CD4-positive, alpha-beta T cell treated with Interleukin-10 for 1 hour (primary cell): ENCODE data around the gene HMGCS1.
"Not testable (repeated sequence)": the region's sequence is repeated elsewhere in the genome, so short reads cannot be mapped to it uniquely, and the experiment has no call there.

ENCODE experiments used
- DNase-seq: peaks from one replicate; pipeline ENCODE4 v3.0.0-alpha.2; 2020

Gene HMGCS1

GRCh38 chr5:43270645-43271044, 42.6 kb downstream of the HMGCS1 start:
- no peak for DNase-seq

DNA sequence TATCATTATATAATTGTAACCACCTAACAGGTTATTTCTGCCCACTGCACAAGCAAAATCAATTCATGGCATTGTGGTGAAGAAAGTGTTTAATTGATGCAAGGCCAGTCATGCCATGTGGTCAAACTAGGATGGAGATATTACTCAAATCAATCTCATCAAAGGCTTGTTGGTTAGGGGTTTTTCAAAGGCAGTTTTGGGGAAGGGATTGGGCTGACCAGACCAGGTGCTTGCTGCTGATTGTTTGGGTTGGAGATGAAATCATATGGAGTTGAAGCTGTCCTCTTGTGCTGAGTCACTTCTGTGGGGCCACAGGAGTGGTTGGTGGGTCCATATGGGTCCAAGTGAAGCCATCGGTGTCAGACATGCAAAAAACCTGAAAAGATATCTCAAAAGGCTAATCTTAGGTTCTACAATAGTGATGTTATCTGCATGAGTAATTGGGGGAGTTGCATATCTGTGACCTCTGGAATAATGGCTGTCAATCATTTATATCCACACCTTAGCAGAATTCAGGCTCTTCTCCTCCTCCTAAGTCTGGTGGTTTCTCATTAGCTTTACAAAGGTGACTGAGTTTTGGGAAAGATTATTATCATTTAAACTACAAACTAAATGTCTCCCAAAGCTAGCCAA, 44.9 kb downstream of the HMGCS1 start:
- DNase-seq, result no peak

GRCh38 chr5:43262269-43262668, 50.9 kb downstream of the HMGCS1 start:
- not testable (repeated sequence) for DNase-seq

DNA sequence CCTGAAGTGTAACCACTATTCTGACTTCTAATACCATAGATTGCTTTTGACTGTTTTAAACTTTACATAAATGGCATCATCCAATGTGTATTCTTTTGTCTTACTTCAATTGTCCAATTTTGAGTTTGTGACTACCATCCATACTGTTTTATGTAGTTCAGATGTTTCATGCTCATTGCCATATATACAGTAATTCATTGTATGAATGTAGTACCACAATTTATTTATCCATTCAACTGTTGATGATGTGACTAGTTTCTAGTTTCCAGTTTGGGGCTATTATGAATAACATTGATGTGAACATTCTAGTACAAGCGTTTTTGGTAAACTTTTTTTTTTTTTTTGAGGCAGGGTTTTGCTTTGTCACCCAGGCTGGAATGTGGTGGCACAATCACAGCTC, 55.1 kb downstream of the HMGCS1 start:
- no peak for DNase-seq

DNA sequence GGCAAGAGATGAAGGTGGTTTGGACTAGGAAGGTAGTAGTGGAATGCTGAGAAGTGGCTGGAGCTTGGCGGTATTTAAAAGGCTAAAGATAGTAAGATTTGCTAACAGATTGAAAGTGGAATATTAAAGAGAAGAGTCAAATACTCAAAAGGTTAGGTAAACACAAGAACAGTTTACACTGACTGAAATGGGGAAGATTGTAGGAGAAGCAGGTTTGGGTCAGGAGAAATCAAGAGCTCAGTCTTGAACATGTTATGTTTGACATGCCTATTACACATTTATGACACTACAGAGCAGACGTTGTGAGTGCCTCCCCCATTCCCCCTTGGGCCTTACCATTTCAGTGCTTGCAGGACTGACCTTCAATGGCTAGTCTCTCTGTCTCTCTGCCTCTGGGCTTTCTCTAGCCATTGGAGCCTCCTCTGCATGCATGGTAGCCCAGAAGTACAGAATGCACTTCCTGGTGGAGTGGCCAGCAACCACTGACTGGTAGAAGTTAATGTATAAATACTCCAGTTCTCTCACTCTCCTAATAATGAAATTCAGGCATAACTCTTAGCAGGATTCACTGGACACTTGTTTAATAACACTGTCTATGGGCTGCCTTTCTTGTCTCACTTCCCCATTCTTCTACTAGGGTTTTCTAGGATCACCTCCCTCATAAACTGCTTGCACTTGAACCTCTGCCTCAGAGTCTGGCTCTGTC, 56.8 kb downstream of the HMGCS1 start:
- no peak for DNase-seq

DNA sequence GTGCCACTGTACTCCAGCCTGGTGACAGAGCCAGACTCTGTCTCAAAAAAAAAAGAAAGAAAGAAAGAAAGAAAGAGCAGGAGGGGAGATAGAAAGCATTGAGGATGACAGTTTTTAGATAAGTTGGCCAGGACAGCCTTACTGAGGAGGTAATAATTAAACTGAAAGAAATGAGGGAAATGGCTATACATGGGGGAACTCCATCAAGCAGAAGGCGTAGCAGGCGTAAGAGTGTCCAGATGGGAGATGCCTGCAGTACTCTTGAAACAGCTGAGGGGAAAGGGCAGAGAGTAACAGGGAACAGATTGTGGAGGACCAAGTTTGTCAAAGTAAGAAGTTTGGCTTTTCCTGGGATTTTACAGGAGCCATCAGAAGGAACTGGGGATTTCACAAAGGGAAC, 57.5 kb downstream of the HMGCS1 start:
- DNase-seq, result no peak

DNA sequence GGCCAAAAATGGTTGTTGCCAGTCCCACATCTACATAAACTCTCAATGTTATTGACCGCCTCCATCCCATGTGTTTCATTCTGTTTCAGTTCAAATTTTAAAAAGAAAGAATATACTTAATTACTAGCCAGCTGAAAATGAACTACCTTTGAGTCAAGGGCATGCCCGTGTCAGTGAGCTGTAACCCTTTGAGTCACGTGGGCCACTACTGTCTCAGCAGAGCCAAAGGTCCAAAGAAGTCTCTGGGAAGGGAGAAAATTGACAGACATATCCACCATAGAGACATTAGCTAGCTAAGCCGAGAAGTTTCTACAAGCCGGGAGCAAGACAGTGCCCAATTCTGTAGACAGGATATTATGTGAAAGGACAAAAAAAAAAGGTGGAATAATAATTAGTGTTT, 61.5 kb downstream of the HMGCS1 start:
- DNase-seq, result no peak

DNA sequence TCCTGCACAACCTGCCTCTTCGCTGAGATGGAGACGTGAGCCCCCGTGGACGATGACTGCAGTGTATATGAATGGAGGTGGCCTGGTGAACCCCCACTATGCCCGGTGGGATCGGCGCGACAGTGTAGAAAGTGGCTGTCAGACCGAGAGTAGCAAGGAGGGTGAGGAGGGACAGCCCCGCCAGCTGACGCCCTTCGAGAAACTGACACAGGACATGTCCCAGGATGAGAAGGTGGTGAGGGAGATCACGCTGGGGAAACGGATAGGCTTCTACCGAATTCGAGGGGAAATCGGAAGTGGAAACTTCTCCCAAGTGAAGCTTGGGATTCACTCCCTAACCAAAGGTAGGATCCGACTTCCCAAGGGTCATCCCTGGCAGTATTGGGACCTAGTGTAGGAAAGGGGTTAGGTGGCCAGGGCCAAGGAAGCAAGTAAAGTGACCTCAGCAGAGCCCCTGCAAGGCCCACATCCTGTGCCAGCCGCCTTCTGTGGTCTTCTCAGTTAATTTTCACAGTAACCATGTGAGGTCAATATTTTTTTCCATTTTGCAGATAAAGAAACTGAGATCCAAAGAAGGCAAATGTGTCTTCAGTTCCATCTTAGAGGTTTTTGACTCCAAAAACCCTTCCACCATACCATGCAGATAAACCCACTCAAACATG, 67.4 kb downstream of the HMGCS1 start:
- DNase-seq, result no peak

DNA sequence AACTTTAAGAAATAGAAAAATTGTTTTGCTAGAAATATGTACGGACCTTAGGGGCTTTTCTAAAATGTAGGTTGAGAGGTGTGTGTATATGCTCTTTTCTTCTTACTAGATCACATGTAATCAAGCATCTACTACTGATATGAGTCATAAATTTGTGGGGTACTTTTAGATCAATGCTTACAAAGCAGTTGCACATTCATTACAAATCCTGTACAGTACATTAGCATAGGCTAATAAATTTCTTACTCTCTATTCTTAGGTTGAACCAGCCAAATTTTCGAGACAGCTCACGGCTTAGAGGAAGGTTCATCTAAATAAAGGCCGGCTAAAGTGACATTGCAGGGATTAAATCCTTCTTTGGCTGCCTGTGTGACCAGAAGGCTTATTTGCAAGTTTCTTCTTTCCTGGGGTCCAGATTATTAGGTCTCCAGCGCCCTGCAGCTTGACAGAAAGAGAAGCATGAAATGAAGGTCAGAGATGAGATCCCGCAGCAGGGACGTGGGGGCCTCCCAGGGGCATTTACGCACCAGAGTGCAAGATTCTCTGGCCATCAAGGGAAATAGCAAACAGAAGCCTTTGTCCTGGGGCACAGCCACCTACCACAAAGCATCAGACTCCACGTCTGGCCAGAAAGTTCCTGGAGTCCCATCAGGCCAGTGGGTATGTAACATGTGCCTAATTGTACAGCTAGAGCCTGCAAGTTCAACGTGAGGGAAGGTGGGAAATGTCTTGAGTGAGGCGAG, 68.2 kb downstream of the HMGCS1 start:
- no peak for DNase-seq

GRCh38 chr5:43243270-43243669, 69.9 kb downstream of the HMGCS1 start:
- no peak for DNase-seq

DNA sequence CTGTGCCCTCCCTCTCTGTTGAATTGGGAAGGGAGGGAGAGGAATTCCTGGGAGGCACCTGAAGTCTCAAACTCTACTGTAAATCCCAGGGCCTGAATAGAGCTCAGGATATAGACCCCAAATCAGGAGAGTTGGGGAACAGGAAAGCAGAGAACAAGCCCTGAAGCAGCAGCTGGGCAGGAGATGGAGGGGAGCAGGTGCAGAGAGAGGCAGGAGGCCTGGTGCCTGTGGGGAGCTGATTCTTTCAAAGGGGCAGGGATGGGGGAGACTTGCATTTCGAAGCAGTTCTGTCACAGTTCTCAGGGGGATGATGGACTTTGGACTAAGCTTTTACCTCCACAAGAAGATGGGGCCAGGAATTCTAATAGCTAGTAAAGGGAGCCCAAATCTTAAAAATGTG, 71.0 kb downstream of the HMGCS1 start:
- DNase-seq, result no peak
